GM21529 (cell line): ENCODE data around the gene RPRD2.

Source experiments
- ATAC-seq: cut with Tn5 transposase; IDR thresholded peaks from one replicate; pipeline ENCODE4 v1.9.1; 2021; ENCODE audit not compliant: unreplicated experiment

RPRD2 gene

DNA sequence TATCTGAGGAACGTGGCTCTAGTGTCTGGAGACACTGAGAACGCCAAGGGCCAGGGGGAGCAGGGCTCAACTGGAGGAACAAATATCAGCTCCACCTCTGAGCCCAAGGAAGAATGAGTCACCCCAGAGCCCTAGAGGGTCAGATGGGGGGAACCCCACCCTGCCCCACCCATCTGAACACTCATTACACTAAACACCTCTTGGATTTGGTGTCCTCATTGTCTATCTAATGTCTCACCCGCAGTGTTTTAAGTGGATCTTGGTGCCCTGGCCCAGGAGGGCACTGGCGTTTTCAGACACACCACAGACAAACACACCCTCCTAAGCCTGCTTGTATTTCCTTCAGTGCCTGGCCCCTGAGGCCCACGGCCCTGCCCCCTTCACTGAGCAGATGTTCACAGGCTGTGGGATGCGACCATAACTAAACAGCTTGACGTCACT, 149.4 kb downstream of the RPRD2 start:
- ATAC-seq = no peak

DNA sequence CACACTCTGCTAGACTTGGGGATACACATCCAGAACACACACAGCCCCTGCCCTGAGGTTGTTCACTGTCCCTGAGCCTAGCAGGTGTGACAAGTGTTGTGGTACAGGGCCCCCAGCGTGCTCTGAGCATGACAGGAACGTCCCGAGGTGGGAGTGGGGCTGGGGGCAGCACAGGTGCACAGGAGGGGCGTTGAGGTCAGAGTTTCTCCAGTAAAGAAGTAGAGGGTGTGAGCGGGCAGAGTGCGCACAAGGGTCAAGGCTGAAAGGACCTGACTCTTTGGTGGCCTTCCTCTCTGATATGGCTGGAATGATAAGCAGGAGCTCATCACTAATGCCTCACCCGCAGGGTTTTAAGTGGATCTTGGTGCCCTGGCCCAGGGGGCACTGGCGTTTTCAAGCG, 150.3 kb downstream of the RPRD2 start:
- ATAC-seq = no peak

DNA sequence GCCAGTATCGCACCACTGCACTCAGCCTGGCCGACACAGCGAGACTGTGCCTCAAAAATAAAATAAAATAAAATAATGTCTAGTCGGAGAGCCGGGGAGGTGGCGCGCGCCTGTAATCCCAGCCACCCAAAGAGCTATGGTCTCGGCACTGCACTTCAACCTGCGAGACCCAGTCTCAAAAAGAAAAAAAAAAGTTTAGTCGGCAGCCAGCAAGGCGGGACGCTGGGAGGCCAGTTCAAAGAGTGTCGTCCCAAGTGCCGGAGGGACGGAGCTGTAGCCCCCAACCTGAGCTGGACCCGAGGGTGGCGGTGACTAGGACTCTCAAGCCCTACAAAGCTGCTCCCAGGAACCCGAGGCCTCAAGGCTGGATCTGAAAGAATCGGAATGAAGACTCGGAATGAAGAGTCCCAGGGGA, 151.0 kb downstream of the RPRD2 start:
- no peak for ATAC-seq

DNA sequence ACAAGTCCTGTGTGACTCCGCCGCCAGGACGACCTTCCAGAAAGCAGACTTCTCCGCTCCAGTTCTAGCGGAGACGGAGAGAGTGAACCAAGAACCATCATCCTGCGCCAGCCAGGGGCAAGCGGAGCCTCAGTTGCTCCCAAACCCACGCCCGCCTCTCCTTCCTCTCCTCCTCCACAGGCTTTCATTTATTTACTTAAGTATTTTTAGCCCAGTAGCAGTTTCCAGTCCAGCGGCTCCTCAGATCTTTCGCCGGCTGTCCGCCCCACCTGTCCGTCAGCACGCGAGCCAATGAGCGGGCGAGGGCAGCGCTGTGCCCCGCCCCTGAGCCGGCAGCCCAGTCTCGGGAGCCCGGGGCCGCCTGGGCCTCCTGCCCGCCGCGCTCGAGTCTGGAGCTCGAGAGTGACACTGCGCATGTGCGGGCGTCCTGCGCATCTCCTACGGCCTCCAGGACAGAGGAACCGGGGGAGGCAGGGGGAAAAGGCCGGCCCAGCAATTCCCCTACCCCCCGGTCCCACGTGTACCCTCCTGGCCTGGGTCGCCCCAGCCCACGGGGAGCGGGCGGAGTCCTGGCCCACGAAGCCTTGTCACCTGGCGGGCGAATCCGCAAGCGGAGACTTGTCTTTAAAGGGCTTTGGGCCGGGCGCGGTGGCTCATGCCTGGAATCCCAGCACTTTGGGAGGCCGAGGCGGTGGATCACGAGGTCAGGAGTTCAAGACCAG, 151.5 kb downstream of the RPRD2 start, which contains the start of gene FALEC:
Gene FALEC (plus strand): TSS at position 425 of the 722 bp plus-strand sequence.
- ATAC-seq = peak; percentile 96

DNA sequence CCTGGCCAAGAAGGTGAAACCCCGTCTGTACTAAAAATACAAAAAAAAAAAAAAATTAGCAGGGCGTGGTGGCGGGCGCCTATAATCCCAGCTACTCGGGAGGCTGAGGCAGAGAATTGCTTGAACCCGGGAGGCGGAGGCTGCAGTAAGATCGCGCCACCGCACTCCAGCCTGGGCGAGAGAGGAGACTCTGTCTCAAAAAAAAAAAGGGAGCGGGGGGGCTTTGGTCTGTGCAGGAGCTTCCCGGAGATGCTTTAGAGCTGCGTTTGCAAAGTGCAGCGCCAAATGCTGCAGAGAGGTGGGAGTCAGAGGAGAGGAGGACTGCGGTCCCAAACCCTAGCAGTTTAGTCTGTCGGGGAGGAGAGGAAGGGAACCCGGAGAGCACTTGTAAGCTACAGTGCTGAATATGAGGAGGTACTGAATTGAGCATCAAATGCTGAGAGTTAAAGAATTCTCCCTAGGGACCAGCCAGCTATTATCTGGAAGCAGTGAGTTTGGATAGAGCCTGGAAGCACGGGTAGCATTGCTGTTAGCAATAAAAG, 152.2 kb downstream of the RPRD2 start:
- ATAC-seq = no peak

DNA sequence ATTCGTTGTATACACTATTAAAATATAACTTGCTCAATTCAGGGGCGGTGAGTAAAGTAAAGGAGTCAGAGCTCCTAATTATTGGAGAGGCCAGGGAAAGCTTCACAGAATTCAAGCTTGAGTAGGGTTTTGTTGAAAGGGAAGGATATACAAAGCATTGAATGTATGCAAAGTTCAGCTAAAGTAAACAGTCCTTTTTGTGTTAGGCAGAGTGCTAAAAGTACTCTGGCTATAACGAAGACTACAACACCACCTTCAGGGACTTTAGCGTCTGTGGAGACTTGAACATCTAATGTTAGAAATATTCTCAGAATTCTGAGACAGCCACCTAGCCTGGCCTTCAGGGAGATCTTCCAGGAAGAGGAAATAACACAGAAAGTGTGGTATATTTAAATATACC, 152.7 kb downstream of the RPRD2 start:
- ATAC-seq = no peak

DNA sequence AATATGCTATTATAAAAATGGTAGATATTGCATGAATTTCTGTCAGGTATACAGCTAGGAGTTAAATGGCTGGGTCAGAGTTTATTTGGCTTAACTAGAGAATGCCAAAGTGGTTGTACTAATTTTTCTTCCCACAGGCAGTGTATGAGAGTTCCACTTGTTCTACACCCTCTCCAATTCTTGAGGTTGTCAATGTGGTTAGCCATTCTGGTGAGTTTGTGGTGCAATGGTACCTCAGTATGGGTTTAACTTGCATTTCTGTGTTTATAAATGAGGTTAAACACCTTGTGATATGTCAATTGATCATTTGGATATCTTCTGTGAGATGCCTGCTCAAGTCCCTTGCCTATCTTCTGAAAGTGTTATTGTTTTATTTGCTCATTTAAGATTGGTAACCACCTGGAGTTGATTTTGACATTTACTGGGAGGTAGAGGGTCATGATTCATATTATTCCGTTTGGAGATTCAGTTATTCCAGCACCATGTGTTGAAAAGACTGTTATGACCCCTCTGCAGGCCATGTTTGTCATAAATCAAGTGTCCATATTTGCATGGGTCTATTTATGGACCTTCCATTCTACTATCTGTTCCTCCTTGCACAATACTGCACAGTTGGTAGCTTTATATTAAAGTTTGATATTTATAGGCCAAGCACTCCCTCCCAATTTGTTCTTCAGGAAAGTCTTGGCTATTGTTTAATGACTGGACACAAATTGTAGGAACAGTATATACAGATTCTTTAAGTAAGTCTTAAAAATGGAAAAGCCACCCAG, 157.4 kb downstream of the RPRD2 start:
- no peak for ATAC-seq

DNA sequence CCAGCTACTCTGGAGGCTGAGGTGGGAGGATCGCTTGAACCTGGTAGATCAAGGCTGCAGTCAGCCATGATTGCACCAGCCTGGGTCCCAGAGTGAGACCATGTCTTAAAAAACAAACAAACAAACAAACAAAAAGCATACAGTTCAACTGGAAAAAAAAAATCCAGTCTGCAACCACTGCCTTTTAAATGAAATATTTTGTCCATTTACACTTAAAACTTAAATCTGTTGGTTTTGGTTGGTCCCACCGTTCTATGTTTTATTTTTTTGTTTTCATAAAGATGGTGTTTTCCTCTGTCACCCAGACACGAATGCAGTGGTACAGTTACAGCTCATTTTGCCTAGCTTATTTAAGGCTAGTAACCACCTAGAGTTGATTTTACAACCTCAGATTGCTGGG, 161.4 kb downstream of the RPRD2 start:
- no peak for ATAC-seq
